GM10847 (cell line): ENCODE data around the gene RAB8A.

Experiments
- POLR2A ChIP-seq: IDR thresholded peaks from 2 replicates; pipeline ENCODE4 v1.6.1; 2011; ENCODE audit not compliant: insufficient read length; ENCODE audit errors: extremely low read depth

The RAB8A gene

DNA sequence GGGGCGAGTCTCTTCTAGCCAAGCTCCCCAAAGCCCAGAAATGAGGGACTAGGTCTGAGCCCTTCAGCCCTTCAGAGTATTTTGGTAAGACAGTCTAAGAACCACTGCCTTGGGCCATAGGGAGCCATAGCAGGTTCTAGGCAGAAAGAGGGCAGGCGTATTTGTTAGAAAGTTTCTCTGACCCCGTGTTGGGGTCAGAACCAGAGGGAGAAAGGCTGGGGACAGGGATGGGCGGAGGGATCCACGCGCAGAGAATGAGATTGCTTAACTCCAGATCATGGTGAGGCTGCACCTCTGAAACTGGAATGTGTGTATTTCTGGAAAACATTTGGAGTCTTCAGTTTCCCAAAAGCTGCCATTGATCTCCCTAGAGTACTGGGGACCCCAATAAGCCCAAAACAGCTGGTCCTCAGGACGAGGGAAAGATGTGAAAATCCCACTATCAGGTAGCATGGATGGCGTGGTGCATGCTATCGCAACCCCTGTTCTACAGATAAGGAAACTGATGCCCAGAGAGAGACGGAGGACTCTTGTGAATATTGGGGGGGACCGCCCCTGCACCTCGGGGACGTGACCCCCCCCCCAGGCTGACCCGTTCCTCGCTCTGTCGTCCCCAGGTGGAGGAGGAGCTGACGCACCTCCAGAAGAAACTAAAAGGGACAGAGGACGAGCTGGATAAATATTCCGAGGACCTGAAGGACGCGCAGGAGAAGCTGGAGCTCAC, 36.1 kb upstream of the RAB8A start:
- TF ChIP-seq POLR2A, result no peak

- peak; percentile 79 for TF ChIP-seq POLR2A
Observed at GRCh38 chr19:16076154-16076957, 35.3 kb upstream of the RAB8A start, which contains the start of gene TPM4. TPM4 (plus strand) TSS chr19:16076495; CDS start chr19:16076566, 71 bp downstream.

GRCh38 chr19:16076958-16077611, 34.6 kb upstream of the RAB8A start:
- no peak for TF ChIP-seq POLR2A

GRCh38 chr19:16077984-16078758, 33.5 kb upstream of the RAB8A start:
- no peak for TF ChIP-seq POLR2A

DNA sequence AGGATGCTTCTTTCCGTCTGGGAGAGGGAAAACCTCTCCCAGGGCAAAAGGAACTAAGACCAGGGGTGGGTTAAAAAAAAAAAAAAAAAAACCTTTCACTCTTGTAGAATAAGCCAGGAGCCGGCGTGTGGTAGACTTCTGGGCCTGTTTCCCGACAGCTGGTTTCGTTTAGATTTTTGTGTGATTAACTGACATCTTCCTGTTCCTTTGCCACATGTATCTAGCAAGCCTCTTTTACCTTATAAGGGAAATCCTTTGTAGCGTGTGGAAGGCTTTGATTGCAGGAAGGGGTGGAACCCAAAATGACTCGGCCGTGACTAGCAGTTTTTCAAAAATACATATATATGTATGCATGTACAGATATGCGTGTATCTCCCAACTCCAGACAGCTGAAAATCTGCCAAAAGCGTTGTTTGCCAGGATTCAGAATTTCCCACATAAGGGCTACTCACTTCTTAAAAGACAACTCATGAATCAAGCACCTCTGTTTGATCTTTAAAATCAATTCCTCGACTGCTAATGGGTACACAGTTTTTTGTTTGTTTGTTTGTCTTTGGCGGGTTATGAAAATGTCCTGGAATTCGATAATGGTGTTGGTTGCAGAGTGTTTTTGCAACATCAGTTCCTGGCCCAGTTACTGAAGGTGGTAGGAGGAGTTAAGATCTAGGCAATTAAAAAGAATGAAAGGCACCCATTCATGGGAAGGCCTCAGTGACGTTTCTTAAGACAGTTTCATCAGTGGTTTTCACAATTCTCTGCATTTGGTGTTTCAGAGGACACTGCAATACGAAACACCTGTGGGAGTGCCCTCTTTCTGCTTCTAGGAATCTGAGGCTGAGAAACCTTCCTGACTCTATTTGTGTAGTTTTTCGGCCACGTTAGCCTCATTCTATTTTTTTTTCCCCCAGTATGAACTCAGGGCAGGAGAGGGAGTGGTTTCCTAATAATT, 32.7 kb upstream of the RAB8A start:
- TF ChIP-seq POLR2A, result peak; percentile 19

GRCh38 chr19:16084067-16084685, 27.5 kb upstream of the RAB8A start:
- no peak for TF ChIP-seq POLR2A

- no peak for TF ChIP-seq POLR2A
Observed at GRCh38 chr19:16085115-16085514, 26.6 kb upstream of the RAB8A start.

DNA sequence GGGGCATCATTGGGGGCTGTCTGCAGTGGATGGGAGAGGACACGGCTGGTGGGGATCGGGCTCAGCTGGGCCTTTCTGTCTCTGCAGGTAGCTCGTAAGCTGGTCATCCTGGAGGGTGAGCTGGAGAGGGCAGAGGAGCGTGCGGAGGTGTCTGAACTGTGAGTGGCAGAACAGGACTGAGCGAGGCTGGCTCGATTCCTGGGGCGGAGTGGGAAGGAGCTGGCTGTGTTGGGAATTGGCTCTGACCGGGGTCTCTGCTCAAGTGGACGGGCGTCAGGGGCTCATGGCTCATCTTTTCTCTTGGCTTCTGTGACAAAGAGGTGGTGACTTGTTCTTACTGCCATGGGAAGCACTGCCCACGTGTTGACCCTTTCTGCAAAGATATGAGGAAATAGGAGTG, 23.7 kb upstream of the RAB8A start:
- TF ChIP-seq POLR2A, result no peak

- no peak for TF ChIP-seq POLR2A
Observed at GRCh38 chr19:16088351-16089009, 23.2 kb upstream of the RAB8A start.

- TF ChIP-seq POLR2A, result no peak
Observed at GRCh38 chr19:16089010-16089846, 22.5 kb upstream of the RAB8A start.

DNA sequence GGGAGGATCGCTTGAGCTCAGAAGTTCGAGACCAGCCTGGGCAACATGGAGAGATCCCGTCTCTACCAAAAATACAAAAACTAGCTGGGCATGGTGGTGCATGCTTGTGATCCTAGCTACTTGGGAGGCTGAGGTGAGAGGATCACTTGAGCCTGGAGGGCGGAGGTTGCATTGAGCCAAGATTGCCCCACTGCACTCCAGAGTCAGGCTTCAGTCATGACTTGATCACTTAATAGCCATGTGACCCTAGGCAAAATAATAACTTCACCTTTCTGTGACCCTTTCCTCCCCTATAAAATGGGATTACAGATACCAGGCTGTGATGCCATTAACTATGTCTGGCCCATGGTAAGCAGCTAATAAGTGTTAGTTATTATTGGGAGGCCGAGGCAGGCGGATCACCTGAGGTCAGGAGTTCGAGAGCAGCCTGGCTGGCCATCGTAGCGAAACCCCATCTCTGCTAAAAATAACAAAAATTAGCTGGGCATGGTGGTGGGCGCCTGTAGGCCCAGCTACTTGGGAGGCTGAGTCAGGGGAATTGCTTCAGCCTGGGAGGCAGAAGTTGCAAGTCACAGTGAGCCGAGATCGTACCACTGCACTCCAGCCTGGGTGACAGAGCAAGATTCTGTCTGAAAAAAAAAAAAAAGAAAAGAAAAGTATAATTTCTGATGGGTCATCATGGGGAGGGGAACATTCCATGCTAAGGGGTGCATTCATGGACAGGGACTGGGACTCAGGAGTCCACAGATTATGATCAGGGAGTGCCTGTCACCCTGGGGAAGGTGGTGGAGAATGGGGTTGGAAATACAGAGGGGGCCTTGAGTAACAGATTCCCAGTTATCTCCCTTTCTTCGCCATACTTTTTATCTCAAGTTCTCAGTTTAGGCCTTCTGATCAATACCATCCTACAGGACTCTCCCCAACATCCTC, 19.9 kb upstream of the RAB8A start:
- TF ChIP-seq POLR2A, result no peak
